NCI-H2107 (cell line): Measurements from ENCODE around the gene HSPB2.
"Not testable (repeated sequence)": the region's sequence is repeated elsewhere in the genome, so short reads cannot be mapped to it uniquely, and the experiment has no call there.

ENCODE experiments used
- DNase-seq: peaks from one replicate; lab custom pipeline; 2025; lab: John Stamatoyannopoulos, UW

HSPB2 gene

GRCh38 chr11:111913997-111914396 is 1.5 kb downstream of the HSPB2 start:
- DNase-seq: peak; percentile 61

GRCh38 chr11:111916768-111917167 is 4.2 kb downstream of the HSPB2 start:
- no peak for DNase-seq

GRCh38 chr11:111917312-111917711 is 4.8 kb downstream of the HSPB2 start:
- DNase-seq: no peak

GRCh38 chr11:111917788-111918187 is 5.3 kb downstream of the HSPB2 start:
- DNase-seq: no peak

- DNase-seq: peak; percentile 92
These were observed 6.1 kb downstream of the HSPB2 start, which contains the start of gene C11orf52 for GRCh38 chr11:111918390-111919256. TSS of gene C11orf52 (plus strand) at chr11:111918913. CDS start at chr11:111918973, 60 bp downstream.

GRCh38 chr11:111920908-111921307 is 8.4 kb downstream of the HSPB2 start:
- DNase-seq: no peak

- DNase-seq: no peak
These were observed 9.2 kb downstream of the HSPB2 start for GRCh38 chr11:111921541-111922230.

- no peak for DNase-seq
These were observed 10.3 kb downstream of the HSPB2 start for GRCh38 chr11:111922803-111923202.

- DNase-seq: no peak
These were observed 10.8 kb downstream of the HSPB2 start for GRCh38 chr11:111923351-111923788.

- DNase-seq: no peak
These were observed 11.4 kb downstream of the HSPB2 start for GRCh38 chr11:111923951-111924350.

- no peak for DNase-seq
These were observed 13.4 kb downstream of the HSPB2 start for GRCh38 chr11:111925953-111926352.

GRCh38 chr11:111926505-111927391 is 14.2 kb downstream of the HSPB2 start:
- DNase-seq: peak; percentile 96

GRCh38 chr11:111930472-111930871 is 17.9 kb downstream of the HSPB2 start:
- no peak for DNase-seq

- DNase-seq: no peak
These were observed 20.0 kb downstream of the HSPB2 start for GRCh38 chr11:111932611-111932950.

GRCh38 chr11:111933176-111933575 is 20.6 kb downstream of the HSPB2 start:
- not testable (repeated sequence) for DNase-seq

- no peak for DNase-seq
These were observed 21.3 kb downstream of the HSPB2 start for GRCh38 chr11:111933872-111934271.

GRCh38 chr11:111934306-111934705 is 21.8 kb downstream of the HSPB2 start:
- DNase-seq: no peak

GRCh38 chr11:111935317-111936039 is 22.9 kb downstream of the HSPB2 start:
- no peak for DNase-seq

GRCh38 chr11:111936040-111936540 is 23.6 kb downstream of the HSPB2 start:
- no peak for DNase-seq

- no peak for DNase-seq
These were observed 24.9 kb downstream of the HSPB2 start for GRCh38 chr11:111937461-111937769.

GRCh38 chr11:111937844-111938243 is 25.3 kb downstream of the HSPB2 start:
- DNase-seq: no peak
